CD4-positive, alpha-beta T cell treated with Interleukin-1 beta for 1 hour (primary cell): ENCODE measurements around the gene DNAAF5.

ENCODE experiments used
- DNase-seq, 2 donors: peaks; one replicate each; pipeline ENCODE4 v3.0.0-alpha.2; 2020 to 2022

DNAAF5 gene

GRCh38 chr7:707296-708000 is 19.1 kb upstream of the DNAAF5 start:
- DNase-seq = no peak

- DNase-seq = no peak
Measured at GRCh38 chr7:710161-710560, 16.3 kb upstream of the DNAAF5 start.

GRCh38 chr7:711093-711921 is 15.2 kb upstream of the DNAAF5 start:
- no peak for DNase-seq

DNA sequence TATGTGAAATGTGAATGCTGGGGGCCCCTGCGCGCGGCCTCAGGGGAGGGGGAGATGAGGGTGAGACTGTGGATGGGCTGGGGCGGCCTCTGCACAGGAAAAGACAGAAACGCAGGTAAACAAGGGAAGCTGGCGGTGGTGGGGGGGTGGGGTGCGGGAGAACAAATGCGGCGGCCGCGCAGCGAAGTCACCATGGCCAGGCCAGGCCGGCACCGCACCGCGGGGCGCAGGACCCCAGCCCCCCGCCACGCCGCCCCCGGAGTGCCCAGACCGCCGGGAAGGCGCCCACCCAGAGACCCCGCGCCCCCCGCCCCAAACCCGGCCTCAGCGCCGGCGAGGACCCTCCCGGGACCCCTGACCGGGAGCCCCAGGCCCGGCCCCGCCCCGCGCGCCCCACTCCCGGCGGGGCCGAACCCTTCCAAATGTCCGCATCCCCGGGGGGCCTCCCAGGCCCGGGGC is 14.5 kb upstream of the DNAAF5 start:
- DNase-seq = no peak

- DNase-seq = no peak
Measured at GRCh38 chr7:712381-713138, 13.9 kb upstream of the DNAAF5 start.

DNA sequence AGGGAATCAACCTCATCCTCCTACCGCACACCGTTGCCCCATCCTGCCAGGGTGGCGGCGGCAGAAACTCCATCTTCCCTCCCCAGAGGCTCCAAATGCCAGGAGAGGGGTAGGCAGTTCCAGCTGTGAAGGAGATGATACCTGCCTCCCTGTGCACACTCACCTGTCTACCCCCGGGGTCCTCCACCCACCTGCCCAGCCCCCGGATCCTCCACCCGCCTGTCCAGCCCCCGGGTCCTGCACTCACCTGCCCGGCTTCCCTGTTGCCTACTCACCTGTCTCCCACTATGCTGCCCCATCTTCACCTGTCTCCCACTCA is 13.4 kb upstream of the DNAAF5 start:
- no peak for DNase-seq

DNA sequence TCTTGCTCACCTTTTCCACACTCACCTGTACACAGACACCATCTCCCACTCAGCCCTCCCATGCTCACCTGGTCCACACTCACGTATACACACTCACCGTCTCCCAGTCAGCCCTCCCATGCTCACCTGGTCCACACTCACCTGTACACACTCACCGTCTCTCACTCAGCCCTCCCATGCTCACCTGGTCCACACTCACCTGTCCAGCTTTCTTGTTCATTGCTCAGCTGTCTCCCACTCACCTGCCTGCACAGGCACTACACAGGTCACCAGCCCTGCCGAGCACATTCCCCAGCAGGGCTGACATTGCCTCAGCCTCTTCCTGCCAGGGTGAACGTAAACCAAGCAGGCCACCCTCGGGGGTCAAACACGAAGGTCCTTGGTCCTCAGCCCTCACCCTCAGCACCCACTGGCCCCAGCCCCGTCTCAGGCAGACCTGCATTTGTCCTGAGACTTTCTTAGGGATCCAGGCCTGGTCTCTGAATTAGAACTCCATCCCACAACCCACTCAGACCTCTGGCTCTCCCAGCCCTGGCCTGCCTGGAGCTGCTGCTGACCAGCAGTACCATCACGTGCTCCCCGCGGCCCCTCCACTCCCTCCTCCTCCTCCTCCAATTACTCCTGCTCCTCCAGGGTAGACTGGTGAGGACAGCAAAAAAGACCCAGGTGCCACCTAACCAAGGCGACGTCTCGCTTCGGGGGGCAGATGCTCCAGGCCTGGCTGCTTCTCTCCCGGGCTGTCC is 12.8 kb upstream of the DNAAF5 start:
- DNase-seq = no peak

DNA sequence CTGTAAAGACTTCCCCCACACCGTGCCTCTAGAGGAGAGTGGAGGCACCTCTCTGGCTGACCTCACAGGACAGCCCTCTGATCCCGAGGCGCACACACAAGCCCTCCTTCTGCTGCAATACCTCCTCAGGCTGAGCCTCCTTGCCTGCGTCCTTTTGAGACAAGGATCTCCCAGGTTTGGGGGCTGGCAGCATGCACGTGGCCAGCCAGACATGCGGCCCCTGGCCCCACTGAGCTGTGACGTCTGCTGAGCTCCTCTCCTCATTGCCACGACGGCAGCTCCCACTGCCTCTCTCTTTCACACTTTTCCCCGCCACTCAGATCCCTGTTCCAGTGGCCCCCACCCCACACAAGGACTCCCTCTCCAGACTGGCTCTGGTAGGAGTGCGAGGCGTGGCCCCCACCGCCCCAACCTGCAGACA is 12.2 kb upstream of the DNAAF5 start:
- no peak for DNase-seq

GRCh38 chr7:716222-716621 is 10.3 kb upstream of the DNAAF5 start:
- no peak for DNase-seq

DNA sequence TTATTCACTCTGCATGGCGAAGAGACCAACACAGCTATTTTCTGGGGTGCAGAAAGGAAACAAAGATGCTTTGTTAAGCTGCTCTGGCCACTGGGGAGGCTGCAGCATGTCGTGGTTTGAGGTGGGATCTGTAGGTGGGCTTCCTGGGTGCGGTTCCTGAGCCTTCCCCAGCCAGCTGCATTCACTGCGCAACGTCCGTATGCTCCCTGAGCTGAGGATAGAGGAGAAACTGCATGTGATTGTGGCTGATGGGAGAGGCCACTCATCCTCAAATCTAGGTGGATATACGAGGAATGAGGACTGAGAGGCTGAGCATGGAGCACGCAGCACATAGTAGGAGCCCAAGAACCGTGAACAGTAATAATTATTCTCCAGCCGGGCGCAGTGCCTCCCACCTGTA is 9.9 kb upstream of the DNAAF5 start:
- no peak for DNase-seq

- no peak for DNase-seq
Measured at GRCh38 chr7:721619-722248, 4.8 kb upstream of the DNAAF5 start.

DNA sequence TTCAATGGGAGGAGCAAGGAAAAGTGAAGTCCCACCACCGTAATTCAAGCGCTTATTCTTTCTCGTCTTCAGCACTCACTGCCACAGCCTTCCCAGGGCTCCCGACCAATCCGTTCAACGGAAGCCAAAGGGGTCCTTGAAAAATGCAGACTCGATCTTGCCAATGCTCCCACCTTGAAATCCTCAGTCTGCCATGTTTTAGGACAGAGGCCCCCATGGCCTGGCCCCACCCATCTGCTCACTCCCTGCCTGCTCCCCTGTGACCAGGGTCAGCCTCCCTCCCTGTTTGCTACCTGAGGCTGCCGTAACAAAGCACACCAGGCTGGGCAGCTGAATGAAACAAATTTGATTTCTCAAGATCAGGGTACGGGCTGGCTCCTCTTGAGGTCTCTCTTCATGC is 3.0 kb upstream of the DNAAF5 start:
- no peak for DNase-seq

DNA sequence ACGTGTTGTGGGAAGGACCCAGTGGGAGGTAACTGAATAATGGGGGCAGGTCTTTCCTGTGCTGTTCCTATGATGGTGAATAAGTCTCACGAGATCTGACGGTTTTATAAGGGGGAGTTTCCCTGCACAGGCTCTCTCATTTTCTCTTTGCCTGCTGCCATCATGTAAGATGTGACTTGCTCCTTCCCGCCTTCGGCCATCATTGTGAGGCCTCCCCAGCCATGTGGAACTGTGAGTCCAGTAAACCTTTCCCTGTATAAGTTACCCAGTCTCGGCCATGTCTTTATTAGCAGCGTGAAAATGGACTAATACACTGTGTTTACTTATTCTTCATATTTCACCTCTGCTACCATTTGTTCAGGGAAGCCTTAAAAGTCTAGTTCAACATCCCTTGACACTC is 2.2 kb upstream of the DNAAF5 start:
- DNase-seq = no peak

DNA sequence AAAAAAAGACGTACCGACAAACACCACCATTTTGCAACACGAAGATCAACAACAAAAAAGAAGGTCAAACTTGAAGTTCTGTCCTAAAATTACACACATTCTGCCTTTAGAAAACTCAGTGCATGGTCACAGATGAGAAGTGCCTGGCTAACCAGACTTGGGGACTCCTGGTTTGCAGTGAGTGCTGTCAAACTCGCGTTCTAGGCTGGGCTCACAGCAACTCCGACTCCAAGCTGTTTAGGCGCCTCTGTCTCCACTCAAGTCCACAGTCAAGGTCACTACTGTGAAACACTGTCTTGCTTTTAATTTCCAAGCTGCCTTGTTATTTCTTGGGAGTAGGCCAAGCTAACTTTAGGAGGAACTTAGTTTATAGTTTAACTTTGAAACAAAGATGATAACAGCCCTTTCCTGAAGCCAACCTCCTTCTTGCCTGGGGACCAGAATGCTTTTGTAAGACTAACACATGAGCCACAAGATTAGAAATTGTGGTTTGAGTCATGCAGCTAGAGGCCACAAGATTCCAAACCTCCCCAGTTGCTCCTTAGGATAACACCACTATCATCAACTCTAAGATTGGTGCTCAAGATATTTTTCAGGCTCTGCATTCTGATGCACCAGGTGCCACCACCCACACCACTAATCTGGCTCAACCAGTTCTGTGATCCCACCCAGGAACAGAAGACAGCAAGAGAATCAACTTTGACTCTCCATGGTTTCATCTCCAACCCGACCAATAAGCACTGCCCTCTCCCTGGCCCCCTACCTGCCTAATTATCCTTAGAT is 1.1 kb upstream of the DNAAF5 start:
- DNase-seq = no peak

GRCh38 chr7:726854-727103 is 280 bp downstream of the DNAAF5 start:
- DNase-seq = no peak

GRCh38 chr7:727104-727805 is 756 bp downstream of the DNAAF5 start, which contains the start of gene PRKAR1B:
Gene PRKAR1B (minus strand): TSS chr7:727281. CDS start chr7:711505, 15,776 bp downstream.
- DNase-seq = peak in 1 of 2 donors; percentile 21

- DNase-seq = no peak
Measured at GRCh38 chr7:727806-728460, 1.4 kb downstream of the DNAAF5 start.

DNA sequence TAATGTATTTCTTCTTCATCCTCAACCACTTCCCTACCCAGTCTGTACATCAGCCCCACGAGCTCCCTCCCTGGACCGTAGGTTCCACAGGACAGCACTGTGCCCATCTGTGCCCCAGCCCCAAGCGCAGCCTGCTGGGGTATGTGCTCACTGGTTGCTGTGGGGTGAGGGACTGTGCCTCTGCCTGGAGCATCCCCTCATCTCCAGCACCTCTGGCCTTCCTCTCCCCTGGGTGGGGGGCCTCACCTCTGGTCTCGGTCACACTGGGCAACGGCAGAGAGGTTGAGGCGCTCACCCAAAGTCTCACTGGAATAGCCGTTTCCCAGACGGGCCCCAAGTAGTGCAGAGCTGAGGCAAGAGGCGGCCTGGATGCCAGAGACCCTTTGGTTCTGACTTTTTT is 2.1 kb downstream of the DNAAF5 start:
- DNase-seq = no peak

- DNase-seq = no peak
Measured at GRCh38 chr7:729140-730000, 2.9 kb downstream of the DNAAF5 start.
